Fibroblast of skin of left quadriceps (primary cell): Measurements from ENCODE around the gene AKAP1.
"Not testable (repeated sequence)": the region's sequence is repeated elsewhere in the genome, so short reads cannot be mapped to it uniquely, and the experiment has no call there.

ENCODE experiments used
- DNase-seq, 2 experiments: peaks; one replicate each; pipeline ENCODE4 v3.0.0-alpha.2; 2013; ENCODE audit warnings: low read depth in 2 of 2

AKAP1 gene

DNA sequence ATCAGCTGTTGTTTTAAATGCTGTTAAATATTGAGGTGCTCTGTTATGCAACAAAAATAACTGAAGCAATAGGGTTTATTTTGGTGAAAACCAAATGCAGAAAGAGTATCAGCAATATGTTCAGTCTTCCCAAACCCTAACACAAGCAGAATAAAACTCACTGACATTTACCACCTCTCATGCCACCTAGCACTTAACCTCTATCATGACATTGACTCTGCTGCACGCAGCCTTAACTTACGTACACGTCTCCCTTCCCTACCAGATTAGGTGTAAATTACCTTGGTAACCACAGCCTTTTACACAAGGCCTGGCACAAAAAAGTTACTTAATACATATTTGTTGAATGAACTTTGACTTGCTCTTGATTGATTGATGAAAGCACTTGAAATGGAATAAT lies 9.9 kb upstream of the AKAP1 start:
- DNase-seq = no peak

DNA sequence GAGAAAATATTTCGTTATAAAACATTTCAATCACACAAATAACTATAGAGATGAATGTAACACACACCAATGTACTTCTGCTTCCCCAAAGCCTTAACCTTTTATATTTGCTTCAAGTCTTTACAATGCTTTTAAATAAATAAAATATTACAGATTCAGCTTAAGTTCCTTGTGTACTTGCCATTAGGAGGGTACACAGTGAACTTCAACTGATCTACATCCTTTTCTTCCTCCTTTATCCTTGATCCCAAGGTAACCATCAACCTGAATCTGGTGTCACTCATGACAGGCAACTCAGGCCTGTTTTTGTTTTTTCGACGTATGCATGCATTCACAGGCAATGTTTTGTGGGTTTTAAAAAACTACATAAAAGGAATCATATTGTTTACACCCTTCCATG lies 9.3 kb upstream of the AKAP1 start:
- DNase-seq = no peak

DNA sequence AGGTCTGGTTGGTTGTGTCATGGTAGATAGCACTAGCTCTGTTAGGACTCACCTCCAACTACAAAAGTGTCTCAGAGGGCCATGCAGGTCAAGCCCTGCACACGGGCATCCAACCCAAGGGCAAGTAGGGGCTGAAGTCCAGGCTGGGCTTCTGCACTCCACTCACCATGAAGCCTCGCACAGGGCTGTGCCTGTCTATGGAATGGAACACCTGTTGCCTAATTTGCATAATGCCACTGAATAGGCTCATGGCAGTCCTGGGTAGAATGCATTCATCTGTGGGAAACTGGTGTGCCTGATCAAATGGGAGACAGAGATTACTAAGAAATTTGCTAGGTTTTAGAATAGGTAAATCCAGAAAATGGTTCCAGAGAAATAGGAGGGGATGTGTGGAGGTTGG lies 8.0 kb upstream of the AKAP1 start:
- DNase-seq = no peak

DNA sequence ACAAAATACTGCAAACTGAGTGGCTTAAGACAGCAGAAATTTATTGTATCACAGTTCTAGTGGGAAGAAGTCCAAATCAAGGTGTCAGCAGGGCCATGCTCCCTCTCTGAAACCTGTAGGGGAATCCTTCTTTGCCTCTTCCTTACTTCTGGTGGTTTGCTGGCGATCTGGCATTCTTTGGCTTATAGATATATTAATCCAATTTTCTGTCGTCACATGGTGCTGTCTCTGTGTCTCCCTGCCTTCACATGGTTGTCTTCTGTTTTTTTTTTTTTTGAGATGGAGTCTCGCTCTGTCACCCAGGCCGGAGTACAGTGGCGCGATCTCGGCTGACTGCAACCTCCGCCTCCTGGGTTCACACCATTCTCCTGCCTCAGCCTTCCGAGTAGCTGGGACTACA lies 6.8 kb upstream of the AKAP1 start:
- DNase-seq = no peak

DNA sequence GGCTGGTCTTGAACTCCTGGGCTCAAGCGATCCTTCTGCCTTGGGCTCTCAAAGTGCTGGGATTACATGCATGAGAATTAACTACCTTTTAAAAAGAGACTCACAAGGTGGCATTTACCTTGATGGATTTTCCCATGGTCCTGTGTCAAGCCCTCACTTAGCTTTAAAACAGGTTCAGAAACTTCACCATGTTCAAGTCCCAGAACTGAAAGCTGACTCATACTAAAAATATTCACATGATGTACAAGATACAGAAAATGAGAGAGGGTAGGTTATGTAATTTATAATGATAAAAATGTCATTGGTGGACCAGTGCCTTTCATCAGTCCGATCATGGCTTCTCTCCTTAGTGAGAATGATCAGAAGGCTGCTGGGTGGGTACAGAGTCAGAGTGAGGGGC lies 4.3 kb upstream of the AKAP1 start:
- DNase-seq = no peak

DNA sequence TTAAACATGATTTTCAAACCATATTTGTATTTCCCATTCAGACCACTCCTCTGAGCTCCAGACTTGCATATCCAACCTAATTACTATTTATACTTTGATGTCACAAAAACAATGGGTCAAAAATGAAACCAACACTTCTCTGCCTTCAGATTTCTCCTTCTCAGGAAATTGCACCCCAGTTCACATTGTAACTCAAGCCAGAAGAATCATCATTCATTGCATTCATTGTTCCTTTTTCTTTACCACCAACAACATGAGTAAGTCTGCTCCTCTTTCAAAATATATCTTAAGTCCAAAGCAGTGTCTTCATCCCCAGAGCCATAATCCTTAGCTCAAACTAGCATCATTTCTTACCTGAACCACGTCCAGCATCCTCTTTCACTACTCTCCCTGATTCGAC lies 2.6 kb upstream of the AKAP1 start:
- DNase-seq = no peak

DNA sequence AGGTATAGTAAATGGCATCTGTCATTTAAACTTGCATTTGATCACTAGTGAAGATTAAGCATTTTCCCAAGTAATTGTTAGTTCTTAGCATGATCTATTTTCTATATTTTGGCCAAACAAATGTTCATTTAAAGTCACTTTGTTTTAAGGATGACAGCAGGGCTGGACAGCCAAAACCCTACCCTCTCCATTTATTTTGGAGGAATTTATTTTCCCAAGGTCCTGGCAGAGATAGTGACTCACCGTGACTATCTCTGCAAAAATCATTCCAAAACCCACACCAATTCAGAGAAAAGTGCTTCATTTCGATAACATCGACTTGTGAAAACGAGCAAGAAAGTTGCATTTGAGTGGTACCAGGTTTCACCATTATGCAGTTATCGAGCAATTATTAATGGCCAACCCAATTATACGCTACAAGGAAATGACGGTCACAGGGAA lies 665 bp upstream of the AKAP1 start:
- DNase-seq = no peak

DNA sequence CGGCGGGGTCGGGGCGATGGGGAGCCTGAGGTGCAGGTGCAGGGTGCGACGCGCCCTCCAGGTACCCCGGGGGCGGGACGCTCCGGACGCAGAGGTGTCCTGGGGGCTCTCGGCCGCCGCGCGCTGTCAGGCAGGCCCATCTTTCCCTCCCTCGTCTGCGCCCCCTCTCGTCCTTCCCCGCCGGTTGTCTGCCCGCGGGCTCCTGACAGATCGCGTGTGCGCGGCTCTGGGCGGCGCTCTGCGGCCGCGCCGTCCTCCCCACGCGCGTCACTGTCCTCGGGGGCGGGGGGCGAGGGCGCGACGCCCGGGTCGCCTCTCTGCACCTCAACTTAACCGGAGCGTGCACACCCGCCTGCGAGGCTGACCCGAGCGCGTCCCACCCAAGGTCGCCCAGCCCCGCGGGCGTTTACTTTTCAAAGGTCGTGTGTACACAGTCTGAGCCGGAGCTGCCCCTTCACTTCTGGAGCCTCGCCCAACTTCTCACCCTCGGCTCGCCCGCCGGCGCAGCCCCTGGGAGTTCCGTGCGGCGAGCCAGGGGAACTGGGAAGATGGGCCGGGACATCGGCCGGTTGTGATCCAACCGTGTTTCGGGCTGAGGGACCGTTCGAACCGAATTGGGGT lies 512 bp downstream of the AKAP1 start:
- DNase-seq = no peak

DNA sequence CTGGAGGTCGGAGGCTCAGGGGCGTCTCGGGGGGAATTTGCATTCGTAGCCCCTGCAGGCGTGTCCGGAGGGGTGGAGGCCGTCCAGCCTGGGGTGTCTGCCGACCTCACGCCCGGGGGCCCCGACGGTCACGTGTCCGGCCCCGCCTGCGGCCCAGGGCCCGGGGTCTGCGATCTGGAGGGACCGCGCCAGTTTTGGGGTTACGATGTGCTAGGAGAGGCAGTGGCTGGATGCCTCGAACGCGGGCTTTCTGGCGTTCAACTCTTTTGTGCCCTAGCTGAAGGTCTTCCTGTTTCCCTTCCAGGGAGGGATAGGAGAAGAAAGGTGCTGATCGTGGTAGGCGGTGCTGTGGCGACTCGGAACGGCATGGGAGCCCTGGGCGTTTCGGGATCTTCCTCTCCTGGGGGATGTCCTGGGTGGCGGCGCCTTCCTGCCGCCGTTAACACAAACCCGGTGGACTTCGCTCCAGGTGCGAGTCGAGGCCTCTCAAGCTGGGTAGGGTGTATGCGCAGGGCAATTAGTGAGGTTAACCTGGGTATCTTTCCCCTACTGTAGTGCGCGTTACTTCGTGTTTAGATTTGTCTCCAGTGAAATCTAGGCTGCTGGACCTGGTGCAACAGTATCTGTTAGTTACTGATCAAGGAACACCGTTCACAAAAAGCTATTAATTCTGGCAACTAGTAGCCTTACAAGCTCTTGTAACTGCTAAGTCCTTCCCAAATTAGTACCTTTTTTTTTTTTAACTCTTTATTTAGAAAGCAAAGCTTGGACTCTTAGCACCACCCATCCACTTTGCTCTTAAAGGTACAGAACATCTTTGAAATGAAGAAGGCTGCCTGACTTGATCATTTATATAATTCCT lies 1.3 kb downstream of the AKAP1 start:
- DNase-seq = no peak

DNA sequence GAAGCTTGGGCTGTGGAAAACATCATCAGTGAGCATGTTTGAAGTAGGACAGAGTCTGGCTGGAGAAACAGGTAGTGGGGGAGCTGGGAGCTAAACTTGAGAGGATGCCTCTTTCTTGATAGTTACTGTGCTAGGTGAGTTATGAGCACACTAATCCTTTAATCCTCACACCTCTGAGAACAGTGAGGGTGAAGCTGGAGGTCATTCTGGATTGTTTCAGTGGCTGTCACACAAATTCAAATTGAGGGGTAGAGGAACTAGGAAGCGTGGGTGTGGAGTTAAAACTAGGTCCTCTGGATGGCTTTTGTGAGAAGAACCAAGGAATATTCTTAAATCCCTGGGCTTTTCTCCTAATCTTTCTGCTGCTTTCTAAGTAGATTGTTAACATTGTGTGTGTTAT lies 3.3 kb downstream of the AKAP1 start:
- no peak for DNase-seq

DNA sequence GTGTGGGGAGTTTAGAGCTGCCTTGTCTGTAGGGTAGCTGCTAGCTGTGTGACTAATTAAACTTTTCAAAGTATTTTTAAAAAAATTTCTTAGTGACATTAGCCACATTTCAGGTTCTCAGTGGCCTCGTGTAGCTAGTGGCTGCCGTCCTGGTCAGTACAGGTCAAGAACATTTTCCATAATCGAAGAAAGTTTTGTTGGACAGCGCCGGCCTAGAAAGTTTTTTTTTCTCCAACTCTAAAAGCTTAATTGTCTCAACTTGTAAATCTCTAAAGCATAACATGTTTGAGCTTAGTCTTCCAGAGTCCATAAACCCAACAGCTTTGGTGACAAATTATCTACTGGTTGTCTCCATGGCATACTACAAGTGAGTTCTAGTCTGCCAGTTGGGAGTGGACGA lies 4.3 kb downstream of the AKAP1 start:
- DNase-seq = no peak

DNA sequence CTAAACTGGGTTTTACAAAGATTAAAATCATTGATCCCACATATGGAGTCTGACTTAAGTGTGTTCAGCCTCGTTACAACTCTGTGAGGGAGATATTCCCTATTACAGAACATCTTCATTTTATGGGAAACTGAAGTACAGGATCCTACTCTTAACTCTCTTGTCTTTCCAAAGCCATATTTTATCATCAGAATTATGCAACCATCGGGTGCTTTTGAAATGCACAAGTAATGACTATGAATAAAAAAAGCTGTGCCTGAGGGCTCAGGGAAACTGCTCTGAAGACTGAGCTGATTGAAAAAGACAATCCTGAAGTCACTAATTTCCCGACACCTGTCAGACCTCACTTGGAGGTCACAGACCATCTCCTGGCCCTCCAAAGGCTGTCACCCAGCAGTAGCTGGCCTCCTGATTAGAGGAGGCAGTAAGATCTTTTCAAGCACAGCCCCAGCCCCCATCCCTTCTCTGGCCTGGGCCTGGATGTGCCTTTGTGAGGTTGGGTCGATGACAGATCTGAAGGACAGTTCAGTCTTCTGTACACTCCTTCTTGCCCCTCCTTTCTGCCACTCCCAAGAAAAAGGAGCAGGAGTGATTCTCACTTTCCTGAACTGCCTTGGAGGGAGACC lies 5.6 kb downstream of the AKAP1 start:
- no peak for DNase-seq

DNA sequence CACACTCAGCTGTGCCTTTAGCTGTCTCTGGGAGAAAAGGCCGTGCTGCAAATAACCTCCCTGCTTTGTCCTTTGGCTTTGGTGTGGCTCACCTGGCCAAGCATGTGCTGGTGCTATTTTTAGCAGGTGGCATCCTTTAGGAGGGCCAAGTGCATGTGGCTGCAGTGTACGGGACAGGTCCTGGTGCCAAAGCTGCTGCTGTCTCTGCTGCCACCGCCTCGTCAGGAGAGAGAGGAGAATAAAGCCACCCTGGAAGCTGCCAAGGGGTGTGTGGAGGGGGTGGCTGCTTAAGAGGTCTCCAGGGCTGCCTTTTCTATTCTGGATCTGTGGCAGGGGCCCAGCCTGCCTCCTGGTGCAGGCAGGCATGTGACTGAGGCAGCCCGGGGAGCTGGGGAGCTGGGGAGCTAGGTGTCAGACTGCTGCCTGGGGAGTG lies 6.2 kb downstream of the AKAP1 start:
- no peak for DNase-seq

DNA sequence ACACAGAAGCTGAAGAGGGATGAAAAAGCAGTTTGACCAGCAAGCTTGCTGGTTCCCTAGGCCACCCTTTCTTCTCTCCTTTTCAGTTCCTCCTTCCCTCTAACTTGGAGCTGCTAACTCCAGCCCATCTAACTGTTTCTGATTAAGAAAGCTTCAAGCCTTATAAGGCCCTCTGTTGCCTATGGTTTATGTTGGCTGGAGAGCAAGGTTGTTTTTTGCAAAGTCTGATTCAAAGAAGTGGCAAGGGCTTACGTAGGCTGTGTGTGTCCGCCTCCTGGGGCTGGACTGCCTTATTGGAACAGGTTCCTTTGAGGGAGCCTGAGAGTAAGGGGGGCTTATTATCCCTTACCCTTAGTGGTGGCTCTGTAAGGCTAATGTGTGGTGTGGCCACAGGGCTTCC lies 7.1 kb downstream of the AKAP1 start:
- DNase-seq = peak; percentile 22 to 24

DNA sequence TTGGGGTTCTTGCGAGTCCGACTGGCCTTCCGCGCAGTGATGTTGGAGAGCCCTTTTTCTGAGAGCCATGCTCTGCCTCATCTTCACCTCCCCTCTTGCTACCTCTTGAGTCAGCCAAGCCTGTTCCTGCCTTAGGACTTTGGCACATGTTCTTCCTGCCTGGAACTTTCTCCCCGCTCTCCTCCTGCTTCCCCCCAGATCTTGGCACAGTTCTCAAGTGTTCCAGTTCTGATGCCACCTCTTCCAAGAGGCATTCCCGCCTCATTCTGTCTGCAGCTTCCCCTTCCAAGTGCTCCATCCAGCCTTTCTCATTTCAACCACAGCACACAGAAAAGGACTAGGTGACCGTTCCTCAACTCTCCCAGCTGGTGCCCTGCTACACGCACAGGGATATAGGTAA lies 7.7 kb downstream of the AKAP1 start:
- no peak for DNase-seq

DNA sequence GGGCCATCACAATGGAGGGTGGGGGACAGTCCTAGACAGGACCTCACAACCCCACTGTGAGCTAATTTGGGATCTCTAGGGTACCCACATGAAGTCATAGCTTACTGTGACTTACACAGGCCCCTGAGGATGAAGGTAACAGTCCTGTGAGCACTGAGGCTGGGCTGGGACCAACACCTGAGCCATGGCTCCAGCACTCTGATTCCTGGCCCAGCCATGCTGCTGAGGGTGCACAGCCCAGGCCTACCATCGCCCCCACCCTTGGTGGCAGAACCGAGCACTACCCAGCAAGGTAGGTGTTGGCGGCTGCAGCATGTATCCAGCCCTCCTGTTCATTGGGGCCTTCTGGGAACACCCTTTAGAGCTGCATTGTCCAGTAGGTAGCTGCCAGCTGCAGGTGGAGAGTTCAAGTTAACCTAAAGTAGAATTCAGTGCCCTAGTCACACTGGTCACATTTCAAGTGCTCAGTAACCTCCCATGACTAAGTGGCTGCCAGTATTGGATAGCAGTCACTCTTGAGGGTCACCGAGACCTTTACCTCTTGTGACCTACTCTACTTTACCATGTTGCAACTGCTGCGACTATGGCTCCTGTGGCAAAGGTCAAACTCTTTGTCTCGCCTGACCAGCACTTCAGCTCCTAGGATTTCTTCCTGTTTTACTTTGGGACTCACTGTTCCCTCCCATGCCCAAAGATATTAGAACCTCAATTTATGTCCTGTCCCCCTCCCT lies 11.6 kb downstream of the AKAP1 start:
- DNase-seq = no peak

DNA sequence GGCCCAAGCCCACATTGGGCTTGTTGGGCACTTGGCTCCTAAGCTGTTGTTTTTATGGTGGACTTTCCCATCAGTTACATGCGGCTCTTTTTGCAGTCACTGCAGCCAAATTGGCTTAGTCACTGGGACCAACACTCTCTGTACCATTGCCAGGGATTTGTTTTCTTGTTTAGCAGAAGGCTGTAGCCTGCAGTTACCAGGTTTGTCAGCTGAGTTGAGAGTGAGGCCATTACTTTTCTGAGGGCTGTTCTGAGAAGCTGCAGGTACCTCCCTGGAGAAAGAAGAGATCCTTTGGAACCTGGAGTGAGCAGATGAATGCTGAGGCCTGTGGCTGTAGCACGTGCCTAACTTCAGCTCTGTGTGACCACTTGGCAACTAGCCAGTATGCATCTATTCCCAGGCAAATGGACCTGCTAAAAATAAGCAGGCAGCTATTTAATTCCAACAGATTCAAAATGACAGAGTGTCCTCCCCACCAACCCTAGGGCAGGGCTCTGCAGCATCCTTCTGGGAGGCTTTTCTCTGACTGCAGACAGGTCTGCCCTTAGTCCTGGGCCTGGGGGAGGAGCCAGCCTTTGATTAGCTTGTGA lies 12.9 kb downstream of the AKAP1 start:
- DNase-seq = no peak

DNA sequence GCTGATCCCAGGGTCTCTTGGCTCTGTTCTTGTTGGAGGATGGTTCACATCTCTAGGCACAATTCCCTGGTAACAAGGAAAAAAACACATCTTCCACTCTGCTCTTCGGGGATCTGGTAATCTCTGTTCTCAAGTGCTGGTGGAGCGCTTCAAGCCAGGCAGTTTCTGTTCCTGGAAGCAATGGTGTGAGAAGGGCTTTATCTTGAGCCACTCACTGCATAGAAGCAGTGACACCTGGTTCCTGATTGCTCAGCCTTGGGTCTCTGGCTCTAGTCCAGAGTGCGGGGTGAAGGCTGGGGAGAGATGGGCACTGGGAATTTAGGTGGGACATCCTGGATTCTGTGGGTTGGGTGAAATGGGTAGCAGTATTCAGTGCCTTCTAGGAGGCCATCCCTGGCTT lies 14.1 kb downstream of the AKAP1 start:
- no peak for DNase-seq

DNA sequence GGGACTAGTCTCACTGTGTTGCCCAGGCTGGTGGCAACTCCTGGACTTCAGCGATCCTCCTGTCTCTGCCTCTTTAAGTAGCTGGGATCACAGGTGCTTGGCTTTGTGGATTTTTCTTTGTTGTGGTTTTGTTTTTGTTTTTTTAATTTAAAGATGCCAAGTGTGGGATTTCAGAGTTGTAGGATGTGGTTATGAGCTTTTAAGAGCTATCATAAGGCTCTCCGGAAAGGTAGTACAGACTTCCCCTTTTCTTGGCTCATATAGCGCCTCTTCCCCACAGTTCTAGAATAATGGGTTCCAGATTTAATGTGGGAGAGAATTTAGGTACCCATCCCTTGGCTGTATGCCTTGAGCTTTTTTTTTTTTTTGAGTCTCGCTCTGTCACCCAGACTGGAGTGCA lies 17.1 kb downstream of the AKAP1 start:
- no peak for DNase-seq

DNA sequence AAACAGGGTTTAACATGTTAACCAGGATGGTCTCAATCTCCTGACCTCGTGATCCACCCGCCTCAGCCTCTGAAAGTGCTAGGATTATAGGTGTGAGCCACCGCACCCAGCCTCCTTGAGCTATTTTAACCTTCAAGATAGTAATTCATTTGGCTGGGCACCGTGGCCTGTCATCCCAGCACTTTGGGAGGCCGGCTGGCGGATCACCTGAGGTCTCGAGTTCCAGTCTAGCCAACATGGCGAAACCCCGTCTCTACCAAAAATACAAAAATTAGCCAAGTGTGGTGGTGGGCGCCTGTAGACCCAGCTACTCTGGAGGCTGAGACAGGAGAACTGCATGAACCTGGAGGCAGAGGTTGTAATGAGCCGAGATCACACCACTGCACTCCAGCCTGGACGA lies 17.6 kb downstream of the AKAP1 start:
- not testable (repeated sequence) for DNase-seq

DNA sequence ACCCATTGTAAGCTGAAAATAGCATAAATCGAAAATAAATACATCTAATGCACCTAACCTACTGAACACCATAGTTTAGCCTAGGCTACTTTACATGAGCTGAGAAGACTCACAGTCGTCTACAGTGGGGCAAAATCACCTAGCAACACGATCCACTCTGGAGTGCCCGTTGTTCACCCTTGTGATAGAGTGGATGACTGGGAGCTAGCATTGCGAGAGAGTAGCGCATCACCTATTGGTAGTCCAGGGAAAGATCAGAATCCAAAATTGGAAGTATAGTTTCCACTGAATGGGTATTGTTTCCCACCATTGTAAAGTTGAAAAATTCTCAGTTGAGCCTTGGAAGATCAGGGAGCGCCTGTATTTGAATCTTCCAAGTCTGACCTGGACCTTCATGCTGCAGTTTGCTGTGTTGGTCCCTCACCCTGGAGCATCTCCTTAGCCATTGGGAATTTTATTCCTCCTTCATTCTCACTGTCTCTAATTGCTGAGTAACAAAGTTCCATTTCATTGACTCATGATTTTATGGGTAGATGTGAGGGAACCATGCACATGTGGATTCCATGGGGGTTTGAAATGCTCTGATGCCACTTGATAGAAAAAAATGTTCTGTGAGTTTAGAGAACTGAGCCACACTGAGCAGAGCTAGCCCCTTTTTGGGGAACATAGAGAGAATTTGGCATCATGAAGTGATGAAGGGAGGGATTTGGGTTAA lies 19.6 kb downstream of the AKAP1 start:
- peak; percentile 41 to 45 for DNase-seq
